HCT116 (cell line): ENCODE results near the gene M1AP. TPM values are rescaled to one million over a fixed set of nuclear protein-coding genes. Genes with fewer than 3 reads are reported as not detected.

Source experiments
- ATAC-seq: fragments of 200-7000 bp; cut with Tn5 transposase; 2 replicates; pipeline ENCODE4 v1.9.1; 2020; ENCODE audit warnings: mild to moderate bottlenecking, moderate library complexity
- BruUV-seq: library from RNA; stranded (reverse); fragments of 400-500 nt; replicated peaks from 2 replicates; lab custom pipeline; 2021; lab: Mats Ljungman, UMichigan
- CTCF ChIA-PET: fragments of 300-600 bp; sonication (Branson Sonifier 250); formaldehyde crosslinking; loops from one replicate; lab custom pipeline; 2021; ENCODE audit warnings: antibody characterized with exemption; lab: Charles Lee
- POLR2A ChIA-PET: fragments of 300-600, 350-600 bp; sonication (Branson Sonifier 250); formaldehyde crosslinking; loops from one replicate; lab custom pipeline; 2021; ENCODE audit warnings: antibody characterized with exemption; lab: Charles Lee
- RAD21 ChIA-PET, 2 experiments: fragments of 300-600 bp; sonication (Branson Sonifier 250); formaldehyde crosslinking; loops; one replicate each; lab custom pipeline; 2023; ENCODE audit warnings: low total read pairs in 2 of 2; ENCODE audit not compliant: uncharacterized antibody in 2 of 2, unreplicated experiment in 2 of 2, low non-redundant PET in 1 of 2; lab: Charles Lee
- DNase-seq: peaks from one replicate; pipeline ENCODE4 v3.0.0-alpha.2; 2010; ENCODE audit warnings: low read depth, low spot score
- H2AFZ ChIP-seq: fragments of 200-600 bp; shearing (Covaris generic), sonication (generic); 2 replicates; pipeline ENCODE4 v1.6.1; 2017; ENCODE audit warnings: low read depth, mixed run types, mixed read lengths, antibody characterized with exemption, low read length; ENCODE audit not compliant: poor library complexity, severe bottlenecking
- H3K27ac ChIP-seq: 2 replicates; pipeline ENCODE4 v1.5.1; 2012; ENCODE audit warnings: low read depth, low read length
- H3K27me3 ChIP-seq: fragments of 200-600 bp; sonication (generic); 2 replicates; pipeline ENCODE4 v1.6.1; 2016; ENCODE audit warnings: mixed run types, low read length, mixed read lengths; ENCODE audit not compliant: insufficient read depth
- H3K36me3 ChIP-seq, 2 experiments: fragments of 200-500 bp in 1 of 2; fragments of 200-600 bp in 1 of 2; sonication (Bioruptor generic) in 1 of 2; sonication (generic) in 1 of 2; 2 replicates each; pipeline versions ENCODE4 v1.5.1 to v1.6.1; 2014 to 2016; ENCODE audit warnings: low read length in 2 of 2, inconsistent platforms in 1 of 2, mixed read lengths in 1 of 2, mixed run types in 1 of 2; ENCODE audit not compliant: insufficient read depth in 2 of 2, control insufficient read depth in 1 of 2
- H3K4me1 ChIP-seq, 2 experiments: fragments of 200-600 bp in 1 of 2; sonication (generic) in 1 of 2; 2 replicates each; pipeline versions ENCODE4 v1.5.1 to v1.6.1; 2012 to 2017; ENCODE audit warnings: low read length in 2 of 2, inconsistent platforms in 1 of 2, mild to moderate bottlenecking in 1 of 2, mixed read lengths in 1 of 2, mixed run types in 1 of 2, moderate library complexity in 1 of 2; ENCODE audit not compliant: insufficient read depth in 2 of 2, control insufficient read depth in 1 of 2
- H3K4me2 ChIP-seq: fragments of 200-600 bp; sonication (generic); 2 replicates; pipeline ENCODE4 v1.6.1; 2017; ENCODE audit warnings: mixed run types, low read length, mixed read lengths
- H3K4me3 ChIP-seq, 2 experiments: fragments of 200-600 bp in 1 of 2; sonication (generic) in 1 of 2; replicated peaks in 1 of 2; 2 replicates each; pipeline ENCODE4 v1.5.1; 2011 to 2016; ENCODE audit warnings: low read length in 2 of 2, control low read depth in 1 of 2, low read depth in 1 of 2, mild to moderate bottlenecking in 1 of 2, mixed read lengths in 1 of 2, mixed run types in 1 of 2
- H3K79me2 ChIP-seq: fragments of 200-600 bp; sonication (generic); 2 replicates; pipeline ENCODE4 v1.6.1; 2017; ENCODE audit warnings: mild to moderate bottlenecking, mixed run types, low read length, moderate library complexity, mixed read lengths; ENCODE audit not compliant: insufficient read depth
- H3K9ac ChIP-seq: fragments of 200-600 bp; sonication (generic); 2 replicates; pipeline ENCODE4 v1.6.1; 2016; ENCODE audit warnings: low read length, mixed read lengths
- H3K9me2 ChIP-seq: fragments of 200-600 bp; sonication (generic), shearing (Covaris generic); 2 replicates; pipeline ENCODE4 v1.6.1; 2017; ENCODE audit warnings: mixed run types, mild to moderate bottlenecking, moderate library complexity; ENCODE audit not compliant: insufficient read depth
- H3K9me3 ChIP-seq, 2 experiments: fragments of 200-500 bp in 1 of 2; fragments of 200-600 bp in 1 of 2; sonication (Bioruptor generic) in 1 of 2; sonication (generic) in 1 of 2; 2 replicates each; pipeline ENCODE4 v1.6.1; 2014 to 2017; ENCODE audit warnings: low read length in 2 of 2, mixed read lengths in 2 of 2, inconsistent platforms in 1 of 2, low read depth in 1 of 2, mild to moderate bottlenecking in 1 of 2, mixed run types in 1 of 2, moderate library complexity in 1 of 2; ENCODE audit not compliant: control insufficient read depth in 1 of 2, insufficient read depth in 1 of 2
- H4K20me1 ChIP-seq: fragments of 200-600 bp; sonication (generic), shearing (Covaris generic); 2 replicates; pipeline ENCODE4 v1.6.1; 2017; ENCODE audit warnings: mixed run types, mild to moderate bottlenecking, moderate library complexity; ENCODE audit not compliant: insufficient read depth
- CBX3 ChIP-seq: IDR thresholded peaks from 2 replicates; pipeline ENCODE4 v1.6.1; 2012; ENCODE audit warnings: low read depth
- ELF1 ChIP-seq: IDR thresholded peaks from 2 replicates; pipeline ENCODE4 v1.6.1; 2012; ENCODE audit warnings: low read depth, borderline replicate concordance
- EZH2phosphoT487 ChIP-seq: fragments of 200-600 bp; IDR thresholded peaks from 2 replicates; pipeline ENCODE4 v1.6.1; 2018; ENCODE audit warnings: antibody characterized with exemption, borderline replicate concordance
- FOSL1 ChIP-seq: IDR thresholded peaks from 2 replicates; pipeline ENCODE4 v1.6.1; 2012; ENCODE audit warnings: low read depth
- JUND ChIP-seq: IDR thresholded peaks from 2 replicates; pipeline ENCODE4 v1.6.1; 2012
- POLR2A ChIP-seq: IDR thresholded peaks from 2 replicates; pipeline ENCODE4 v1.7.0; 2011; ENCODE audit warnings: borderline replicate concordance; ENCODE audit not compliant: insufficient read depth, insufficient read length; ENCODE audit errors: extremely low read depth
- POLR2AphosphoS5 ChIP-seq: IDR thresholded peaks from 2 replicates; pipeline ENCODE4 v1.6.1; 2011; ENCODE audit warnings: mild to moderate bottlenecking, low read depth, low read length, moderate library complexity
- RAD21 ChIP-seq: IDR thresholded peaks from 2 replicates; pipeline ENCODE4 v1.6.1; 2012; ENCODE audit warnings: low read depth, mild to moderate bottlenecking
- SIN3A ChIP-seq: IDR thresholded peaks from 2 replicates; pipeline ENCODE4 v1.6.1; 2012; ENCODE audit warnings: low read depth
- SP1 ChIP-seq: IDR thresholded peaks from 2 replicates; pipeline ENCODE4 v1.6.1; 2012; ENCODE audit warnings: low read depth
- SRF ChIP-seq: IDR thresholded peaks from 2 replicates; pipeline ENCODE4 v1.6.1; 2012; ENCODE audit warnings: low read depth
- YY1 ChIP-seq: IDR thresholded peaks from 2 replicates; pipeline ENCODE4 v1.6.1; 2011; ENCODE audit warnings: low read length, low read depth, moderate library complexity, mild to moderate bottlenecking; ENCODE audit not compliant: insufficient replicate concordance; ENCODE audit errors: extremely low read depth
- ZFX ChIP-seq: fragments of 450-650 bp; IDR thresholded peaks from 2 replicates; pipeline ENCODE4 v1.6.1; 2017
- ZNF274 ChIP-seq: fragments of 200-500 bp; sonication (Bioruptor generic); IDR thresholded peaks from 2 replicates; pipeline ENCODE4 v1.6.1; 2014; ENCODE audit warnings: mild to moderate bottlenecking, low read depth, low read length, inconsistent platforms
- intact Hi-C: fragments of 100-400 bp; cut with micrococcal nuclease; formaldehyde crosslinking; loops from 2 replicates; pipeline ENCODE4 v1.10.0; 2022
- total RNA-seq: library from RNA; stranded (reverse); gene quantifications from one replicate; pipeline ENCODE4 v1.2.1, GENCODE V29; 2021; ENCODE audit not compliant: unreplicated experiment
- TF ChIP-seq, protein P1 (sequence below): IDR thresholded peaks from 2 replicates; pipeline ENCODE4 v1.6.1; 2012; ENCODE audit warnings: low read depth
- TF ChIP-seq, protein P2 (sequence below), 3 experiments: fragments of 200-600 bp in 1 of 3; sonication (generic) in 1 of 3; IDR thresholded peaks in 2 of 3; conservative IDR thresholded peaks in 1 of 3; 2 replicates each; pipeline ENCODE4 v1.5.1; 2012 to 2017; ENCODE audit warnings: low read depth in 2 of 3, low read length in 2 of 3, antibody characterized with exemption in 1 of 3, borderline replicate concordance in 1 of 3, control low read depth in 1 of 3, mild to moderate bottlenecking in 1 of 3, mixed read lengths in 1 of 3, mixed run types in 1 of 3, moderate library complexity in 1 of 3; ENCODE audit not compliant: insufficient read depth in 1 of 3
- TF ChIP-seq, protein P3 (sequence below): IDR thresholded peaks from 2 replicates; pipeline ENCODE4 v1.6.1; 2012
- TF ChIP-seq, protein P4 (sequence below): IDR thresholded peaks from 2 replicates; pipeline ENCODE4 v1.6.1; 2011; ENCODE audit warnings: mild to moderate bottlenecking, low read length, moderate library complexity; ENCODE audit not compliant: insufficient replicate concordance; ENCODE audit errors: extremely low read depth

The M1AP gene
- total RNA-seq, 1 experiment from 2014 or later: 28.2 TPM

DNA sequence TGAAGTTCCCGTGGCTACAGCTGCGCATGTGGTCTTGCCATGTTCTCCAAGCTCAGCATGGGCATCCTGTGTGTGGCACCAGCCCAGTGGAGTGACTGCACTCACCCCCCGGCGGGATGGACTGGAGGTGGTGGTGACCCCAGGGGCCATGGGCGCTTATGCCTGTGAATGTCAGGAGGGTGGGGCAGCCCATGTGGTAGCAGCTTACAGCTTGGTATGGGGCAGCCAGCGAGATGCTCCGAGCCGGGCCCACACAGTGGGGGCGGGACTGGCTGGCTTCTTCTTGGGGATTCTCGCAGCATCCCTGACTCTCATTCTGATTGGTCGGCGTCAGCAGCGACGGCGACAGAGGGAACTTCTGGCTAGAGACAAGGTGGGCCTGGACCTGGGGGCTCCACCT, 31.5 kb upstream of the M1AP start (continued):
- TF ChIP-seq, protein P1, sequence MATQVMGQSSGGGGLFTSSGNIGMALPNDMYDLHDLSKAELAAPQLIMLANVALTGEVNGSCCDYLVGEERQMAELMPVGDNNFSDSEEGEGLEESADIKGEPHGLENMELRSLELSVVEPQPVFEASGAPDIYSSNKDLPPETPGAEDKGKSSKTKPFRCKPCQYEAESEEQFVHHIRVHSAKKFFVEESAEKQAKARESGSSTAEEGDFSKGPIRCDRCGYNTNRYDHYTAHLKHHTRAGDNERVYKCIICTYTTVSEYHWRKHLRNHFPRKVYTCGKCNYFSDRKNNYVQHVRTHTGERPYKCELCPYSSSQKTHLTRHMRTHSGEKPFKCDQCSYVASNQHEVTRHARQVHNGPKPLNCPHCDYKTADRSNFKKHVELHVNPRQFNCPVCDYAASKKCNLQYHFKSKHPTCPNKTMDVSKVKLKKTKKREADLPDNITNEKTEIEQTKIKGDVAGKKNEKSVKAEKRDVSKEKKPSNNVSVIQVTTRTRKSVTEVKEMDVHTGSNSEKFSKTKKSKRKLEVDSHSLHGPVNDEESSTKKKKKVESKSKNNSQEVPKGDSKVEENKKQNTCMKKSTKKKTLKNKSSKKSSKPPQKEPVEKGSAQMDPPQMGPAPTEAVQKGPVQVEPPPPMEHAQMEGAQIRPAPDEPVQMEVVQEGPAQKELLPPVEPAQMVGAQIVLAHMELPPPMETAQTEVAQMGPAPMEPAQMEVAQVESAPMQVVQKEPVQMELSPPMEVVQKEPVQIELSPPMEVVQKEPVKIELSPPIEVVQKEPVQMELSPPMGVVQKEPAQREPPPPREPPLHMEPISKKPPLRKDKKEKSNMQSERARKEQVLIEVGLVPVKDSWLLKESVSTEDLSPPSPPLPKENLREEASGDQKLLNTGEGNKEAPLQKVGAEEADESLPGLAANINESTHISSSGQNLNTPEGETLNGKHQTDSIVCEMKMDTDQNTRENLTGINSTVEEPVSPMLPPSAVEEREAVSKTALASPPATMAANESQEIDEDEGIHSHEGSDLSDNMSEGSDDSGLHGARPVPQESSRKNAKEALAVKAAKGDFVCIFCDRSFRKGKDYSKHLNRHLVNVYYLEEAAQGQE: no peak
- TF ChIP-seq SIN3A (no peak), SRF (no peak), ZNF274 (no peak)
- TF ChIP-seq, all 23 proteins: peak for 0

GRCh38 chr2:74676331-74676730, 28.2 kb upstream of the M1AP start:
- no peaks in the 10 kb centered on the region for H3K27me3 ChIP-seq
- no peaks in the 10 kb centered on the region for H4K20me1 ChIP-seq
- no peak overlapping the region for H3K4me3 ChIP-seq
- ATAC-seq: no peak
- ChIA-PET POLR2A (no interaction called here), RAD21 (no interaction called here), CTCF (no interaction called here)
- no peak for DNase-seq
- no peak for TF ChIP-seq CBX3
- TF ChIP-seq, protein P2, sequence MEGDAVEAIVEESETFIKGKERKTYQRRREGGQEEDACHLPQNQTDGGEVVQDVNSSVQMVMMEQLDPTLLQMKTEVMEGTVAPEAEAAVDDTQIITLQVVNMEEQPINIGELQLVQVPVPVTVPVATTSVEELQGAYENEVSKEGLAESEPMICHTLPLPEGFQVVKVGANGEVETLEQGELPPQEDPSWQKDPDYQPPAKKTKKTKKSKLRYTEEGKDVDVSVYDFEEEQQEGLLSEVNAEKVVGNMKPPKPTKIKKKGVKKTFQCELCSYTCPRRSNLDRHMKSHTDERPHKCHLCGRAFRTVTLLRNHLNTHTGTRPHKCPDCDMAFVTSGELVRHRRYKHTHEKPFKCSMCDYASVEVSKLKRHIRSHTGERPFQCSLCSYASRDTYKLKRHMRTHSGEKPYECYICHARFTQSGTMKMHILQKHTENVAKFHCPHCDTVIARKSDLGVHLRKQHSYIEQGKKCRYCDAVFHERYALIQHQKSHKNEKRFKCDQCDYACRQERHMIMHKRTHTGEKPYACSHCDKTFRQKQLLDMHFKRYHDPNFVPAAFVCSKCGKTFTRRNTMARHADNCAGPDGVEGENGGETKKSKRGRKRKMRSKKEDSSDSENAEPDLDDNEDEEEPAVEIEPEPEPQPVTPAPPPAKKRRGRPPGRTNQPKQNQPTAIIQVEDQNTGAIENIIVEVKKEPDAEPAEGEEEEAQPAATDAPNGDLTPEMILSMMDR (IDR thresholded peaks at IDR 0.05 in 2 of 3, conservative IDR thresholded peaks at IDR 0.05 in 1 of 3; ENCODE audit: borderline replicate concordance in 1 of 3, insufficient read depth in 1 of 3, low read depth in 2 of 3, low read length in 2 of 3): no peak
- TF ChIP-seq POLR2A: no peak
- no peak for TF ChIP-seq FOSL1
- no peak for TF ChIP-seq YY1
- TF ChIP-seq, protein P3, sequence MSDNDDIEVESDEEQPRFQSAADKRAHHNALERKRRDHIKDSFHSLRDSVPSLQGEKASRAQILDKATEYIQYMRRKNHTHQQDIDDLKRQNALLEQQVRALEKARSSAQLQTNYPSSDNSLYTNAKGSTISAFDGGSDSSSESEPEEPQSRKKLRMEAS: no peak
- TF ChIP-seq ZNF274: no peak
- TF ChIP-seq SRF: no peak
- TF ChIP-seq ZFX: no peak
- no peak for TF ChIP-seq ELF1
- TF ChIP-seq EZH2phosphoT487: no peak
- no peak for TF ChIP-seq JUND
- no peak for TF ChIP-seq POLR2AphosphoS5
- TF ChIP-seq SIN3A: no peak
- TF ChIP-seq, protein P4, sequence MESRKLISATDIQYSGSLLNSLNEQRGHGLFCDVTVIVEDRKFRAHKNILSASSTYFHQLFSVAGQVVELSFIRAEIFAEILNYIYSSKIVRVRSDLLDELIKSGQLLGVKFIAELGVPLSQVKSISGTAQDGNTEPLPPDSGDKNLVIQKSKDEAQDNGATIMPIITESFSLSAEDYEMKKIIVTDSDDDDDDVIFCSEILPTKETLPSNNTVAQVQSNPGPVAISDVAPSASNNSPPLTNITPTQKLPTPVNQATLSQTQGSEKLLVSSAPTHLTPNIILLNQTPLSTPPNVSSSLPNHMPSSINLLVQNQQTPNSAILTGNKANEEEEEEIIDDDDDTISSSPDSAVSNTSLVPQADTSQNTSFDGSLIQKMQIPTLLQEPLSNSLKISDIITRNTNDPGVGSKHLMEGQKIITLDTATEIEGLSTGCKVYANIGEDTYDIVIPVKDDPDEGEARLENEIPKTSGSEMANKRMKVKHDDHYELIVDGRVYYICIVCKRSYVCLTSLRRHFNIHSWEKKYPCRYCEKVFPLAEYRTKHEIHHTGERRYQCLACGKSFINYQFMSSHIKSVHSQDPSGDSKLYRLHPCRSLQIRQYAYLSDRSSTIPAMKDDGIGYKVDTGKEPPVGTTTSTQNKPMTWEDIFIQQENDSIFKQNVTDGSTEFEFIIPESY: no peak
- no peak for TF ChIP-seq RAD21
- TF ChIP-seq SP1: no peak
- BruUV-seq: no TSS peak
- H3K27ac ChIP-seq: no peak overlapping the region
- no peaks in the 10 kb centered on the region for H3K9me3 ChIP-seq
- no peaks in the 10 kb centered on the region for H3K9me2 ChIP-seq
- intact Hi-C loops: no loop called here
- peaks cover 0 to 19% of the 10 kb centered on the region in 2 experiments; a peak in 2 of 4 replicates for H3K36me3 ChIP-seq
- no peak overlapping the region for H3K9ac ChIP-seq
- H3K4me1 ChIP-seq: no peaks in the 10 kb centered on the region; a peak in 1 of 4 replicates
- H2AFZ ChIP-seq: no peak overlapping the region
- no peak overlapping the region for H3K4me2 ChIP-seq
- no peaks in the 10 kb centered on the region for H3K79me2 ChIP-seq
